NCI-H345 (cell line): ENCODE measurements around the gene TCF25.
A peak's percentile ranks its signal among the peaks of the same experiment; 100 is the strongest.
"Not testable (repeated sequence)": the region's sequence is repeated elsewhere in the genome, so short reads cannot be mapped to it uniquely, and the experiment has no call there.

Source experiments
- DNase-seq: peaks from one replicate; lab custom pipeline; 2025; lab: John Stamatoyannopoulos, UW

TCF25 gene

GRCh38 chr16:89904606-89905510 lies 31.5 kb downstream of the TCF25 start:
- DNase-seq, result no peak

- no peak for DNase-seq
These were observed 32.2 kb downstream of the TCF25 start for GRCh38 chr16:89905511-89906139.

- no peak for DNase-seq
These were observed 33.0 kb downstream of the TCF25 start for GRCh38 chr16:89906140-89907025.

- no peak for DNase-seq
These were observed 33.8 kb downstream of the TCF25 start for GRCh38 chr16:89907055-89907814.

- DNase-seq, result no peak
These were observed 34.8 kb downstream of the TCF25 start for GRCh38 chr16:89908236-89908635.

GRCh38 chr16:89909777-89910716 lies 36.7 kb downstream of the TCF25 start:
- DNase-seq, result peak; percentile 40

- no peak for DNase-seq
These were observed 37.4 kb downstream of the TCF25 start for GRCh38 chr16:89910717-89911354.

GRCh38 chr16:89911375-89911774 lies 38.0 kb downstream of the TCF25 start:
- DNase-seq, result no peak

GRCh38 chr16:89912143-89912542 lies 38.8 kb downstream of the TCF25 start:
- no peak for DNase-seq

GRCh38 chr16:89912627-89913026 lies 39.2 kb downstream of the TCF25 start:
- no peak for DNase-seq

GRCh38 chr16:89913408-89914387 lies 40.3 kb downstream of the TCF25 start:
- no peak for DNase-seq

- not testable (repeated sequence) for DNase-seq
These were observed 41.4 kb downstream of the TCF25 start for GRCh38 chr16:89914642-89915285.

- DNase-seq, result no peak
These were observed 42.2 kb downstream of the TCF25 start for GRCh38 chr16:89915303-89916232.

- DNase-seq, result peak; percentile 62
These were observed 44.5 kb downstream of the TCF25 start for GRCh38 chr16:89917773-89918452.

GRCh38 chr16:89918453-89919347 lies 45.3 kb downstream of the TCF25 start, which contains the start of gene MC1R:
Gene MC1R (plus strand): TSS chr16:89918862. CDS start chr16:89919259, 397 bp downstream.
- peak; percentile 46 for DNase-seq
